ENCODE measurements around the gene RILP. TPM values are rescaled to one million over a fixed set of nuclear protein-coding genes. Genes with fewer than 3 reads are reported as not detected.

The RILP gene
- total RNA-seq, 1 donor from 2014 or later: 7.4 TPM

DNA sequence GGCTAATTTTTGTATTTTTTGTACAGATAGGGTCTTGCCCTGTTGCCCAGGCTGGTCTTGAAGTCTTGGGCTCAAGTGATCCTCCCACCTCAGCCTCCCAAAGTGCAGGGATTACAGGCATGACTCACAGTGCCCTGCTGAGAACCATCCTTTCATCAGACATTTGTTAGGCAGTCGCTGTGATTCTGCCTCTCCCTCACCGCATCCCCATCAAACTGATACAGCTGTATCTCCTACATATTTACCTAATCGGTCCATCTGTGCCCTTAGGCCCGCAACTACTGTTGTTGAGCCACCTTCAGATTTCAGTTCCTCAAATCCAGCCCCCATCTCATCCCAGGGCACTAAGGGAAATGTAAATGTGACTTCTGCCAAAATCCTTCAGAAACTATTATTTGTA, 19.0 kb downstream of the RILP start:
- intact Hi-C loops (cut with micrococcal nuclease): loop anchor here (1.0 to 5.0 kb wide), 2 partner anchors 56 to 373 kb away; no protein-coding TSS in a partner anchor
- Mint-ChIP-seq H3K27me3 (ENCODE audit: insufficient read depth) (peaks cover 37% of the 10 kb centered on the region), H3K4me1 (ENCODE audit: low read depth) (peaks cover 16% of the 10 kb centered on the region), H3K36me3 (ENCODE audit: low read depth) (no peaks in the 10 kb centered on the region), H3K4me3 (peak overlapping the region; percentile 78), H3K27ac (no peak overlapping the region), H3K9me3 (no peaks in the 10 kb centered on the region)
- no peak for DNase-seq (ENCODE audit: low spot score)

DNA sequence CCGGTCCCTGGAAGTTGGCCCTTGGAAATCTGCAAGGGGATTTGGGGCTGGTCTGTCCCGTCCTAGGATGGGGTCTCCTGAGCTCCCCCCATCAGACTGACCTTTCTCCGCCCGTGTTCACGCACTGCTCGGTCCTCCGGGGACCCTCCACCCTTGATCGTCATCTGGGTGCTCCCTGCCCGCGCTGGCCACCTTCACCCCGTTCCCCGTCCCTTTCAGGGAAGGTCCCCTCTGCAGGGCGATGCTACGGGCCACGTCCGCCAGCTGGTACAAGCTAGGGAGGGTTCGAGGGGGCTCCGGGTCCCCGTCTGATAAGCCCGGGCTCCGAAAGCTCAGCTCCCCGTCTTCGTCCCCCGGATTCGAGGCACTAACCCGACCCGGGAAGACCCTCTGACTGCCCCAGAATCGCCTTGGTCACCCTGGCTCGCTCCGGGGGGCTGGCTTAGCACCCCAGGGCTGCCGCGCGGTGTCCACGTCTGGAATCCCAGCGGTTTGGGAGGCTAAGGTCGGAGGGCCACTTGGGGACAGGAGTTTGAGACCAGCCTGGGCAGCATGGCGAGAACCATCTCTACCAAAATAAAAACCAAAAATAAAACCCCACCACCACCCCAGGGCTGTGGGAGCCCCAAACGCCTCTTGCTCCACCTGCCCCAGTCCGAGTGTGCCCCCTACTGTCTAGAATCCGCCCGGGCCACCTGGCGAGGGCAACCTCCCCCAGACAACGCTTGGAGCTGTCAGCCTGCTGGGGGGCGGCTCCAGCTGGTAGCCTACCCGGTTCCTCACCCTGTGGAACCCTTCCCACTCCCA, 20.0 kb downstream of the RILP start:
- Mint-ChIP-seq H3K4me1 (ENCODE audit: low read depth) (peaks cover 16% of the 10 kb centered on the region), H3K27ac (peak overlapping the region; percentile 86), H3K4me3 (peak overlapping the region; percentile 78)

DNA sequence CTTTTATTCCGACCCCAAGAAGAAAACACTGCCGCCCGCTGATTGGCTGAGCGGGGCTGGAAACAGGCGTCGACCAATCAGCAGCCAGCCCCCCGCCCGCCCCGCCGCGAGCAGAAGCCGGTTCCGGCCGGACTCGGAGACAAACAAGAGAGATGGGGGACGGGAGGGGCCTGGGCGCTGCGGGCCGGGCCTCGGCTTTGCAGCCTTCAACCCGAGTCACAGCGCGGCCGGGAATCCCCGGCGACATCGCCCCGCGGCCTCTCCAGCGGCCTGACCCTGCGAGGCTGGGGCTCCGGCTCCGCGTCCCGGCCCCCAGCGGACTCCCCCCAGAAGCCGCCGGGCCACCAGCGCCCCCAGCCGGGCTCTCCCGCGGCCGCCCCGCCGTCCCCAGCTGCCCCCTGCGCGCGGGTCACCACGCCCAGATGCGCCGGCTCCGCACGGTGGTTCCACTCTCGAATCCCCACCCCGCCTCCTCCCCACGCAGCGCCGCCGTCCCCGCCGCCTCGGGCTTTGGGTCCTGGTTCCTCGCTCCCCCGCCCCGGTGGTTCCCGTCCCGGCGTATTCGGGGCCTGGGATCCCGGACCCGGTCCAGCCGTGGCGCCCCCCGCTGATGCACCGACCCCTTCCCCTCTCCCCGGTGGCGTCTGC, 20.7 kb downstream of the RILP start:
- H3K4me3 Mint-ChIP-seq: peak overlapping the region; percentile 90
- peak; percentile 80 for DNase-seq (ENCODE audit: low spot score)
- H3K36me3 Mint-ChIP-seq (ENCODE audit: low read depth): no peaks in the 10 kb centered on the region
- no peaks in the 10 kb centered on the region for H3K9me3 Mint-ChIP-seq
- peaks cover 38% of the 10 kb centered on the region for H3K27me3 Mint-ChIP-seq (ENCODE audit: insufficient read depth)
- intact Hi-C loops (cut with micrococcal nuclease): loop anchor here (1.0 to 5.0 kb wide), 5 partner anchors 20 to 262 kb away; partner anchors contain the start of genes PITPNA and RILP
- peaks cover 16% of the 10 kb centered on the region for H3K4me1 Mint-ChIP-seq (ENCODE audit: low read depth)
- peak overlapping the region; percentile 90 for H3K27ac Mint-ChIP-seq

More for the DNA sequence above, 20.0 kb downstream of the RILP start:
- Mint-ChIP-seq H3K27me3 (ENCODE audit: insufficient read depth) (peaks cover 38% of the 10 kb centered on the region), H3K36me3 (ENCODE audit: low read depth) (no peaks in the 10 kb centered on the region), H3K9me3 (no peaks in the 10 kb centered on the region)
- peak; percentile 62 for DNase-seq (ENCODE audit: low spot score)
- intact Hi-C loops (cut with micrococcal nuclease): loop anchor here (1.0 to 5.0 kb wide), 3 partner anchors 55 to 372 kb away; no protein-coding TSS in a partner anchor

DNA sequence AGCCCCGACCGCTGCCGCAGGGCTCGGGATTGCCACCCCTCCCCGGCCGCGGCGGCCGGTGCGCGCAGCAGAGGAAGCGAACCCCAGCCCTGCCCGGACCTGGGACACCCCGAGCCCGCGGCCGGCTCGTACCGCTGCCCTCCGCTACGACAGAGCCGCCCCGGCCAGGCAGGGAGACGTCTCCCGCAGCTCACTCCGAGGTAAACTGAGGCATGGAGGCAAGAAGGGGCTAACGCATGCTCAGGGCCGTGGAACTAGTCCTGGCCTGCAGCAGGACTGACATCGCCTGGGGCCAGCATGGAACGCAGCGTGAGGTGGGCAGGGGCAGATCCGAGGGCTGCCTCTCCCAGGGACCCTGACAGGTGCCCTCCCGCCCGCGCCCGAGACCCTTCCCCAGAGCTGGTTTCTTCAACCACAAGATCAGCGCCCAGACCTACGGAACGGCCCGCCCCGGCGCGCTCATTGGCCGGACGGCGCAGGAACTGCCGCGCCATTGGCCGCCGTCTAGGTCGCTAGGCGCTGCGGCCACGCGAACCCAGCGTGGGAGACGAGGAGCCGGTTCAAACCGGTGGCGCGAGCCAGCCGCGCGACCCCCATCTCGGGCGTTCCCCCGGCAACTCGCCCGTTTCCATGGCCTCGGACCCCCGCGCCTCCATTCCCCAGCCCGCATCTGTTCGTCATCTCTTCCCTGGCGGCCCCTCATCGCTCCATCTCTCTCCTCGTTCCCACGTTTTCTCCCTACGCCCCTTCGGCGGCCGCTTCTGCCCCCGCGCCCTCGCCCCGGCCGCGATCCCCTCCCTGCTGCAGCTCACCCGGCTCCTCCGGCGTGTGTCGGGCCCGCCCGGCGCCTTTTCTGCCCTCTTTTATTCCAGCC, 21.4 kb downstream of the RILP start, which contains the start of gene SLC43A2:
TSS of gene SLC43A2 (minus strand) at position 853 of the 874 bp plus-strand sequence. CDS start 960 bp downstream, outside the sequence.
- H3K27ac Mint-ChIP-seq: peak within 1 kb of the TSS; percentile 90
- H3K9me3 Mint-ChIP-seq: no peaks in the 10 kb centered on the region
- peaks cover 36% of the 10 kb centered on the region for H3K27me3 Mint-ChIP-seq (ENCODE audit: insufficient read depth)
- DNase-seq (ENCODE audit: low spot score): peak; percentile 75
- H3K36me3 Mint-ChIP-seq (ENCODE audit: low read depth): no peaks in the 10 kb centered on the region
- intact Hi-C loops (cut with micrococcal nuclease): loop anchor here (1.0 to 5.0 kb wide), 5 partner anchors 21 to 261 kb away; partner anchors contain the start of genes PITPNA and RILP
- peak within 1 kb of the TSS; percentile 90 for H3K4me3 Mint-ChIP-seq
- H3K4me1 Mint-ChIP-seq (ENCODE audit: low read depth): peaks cover 16% of the 10 kb centered on the region

DNA sequence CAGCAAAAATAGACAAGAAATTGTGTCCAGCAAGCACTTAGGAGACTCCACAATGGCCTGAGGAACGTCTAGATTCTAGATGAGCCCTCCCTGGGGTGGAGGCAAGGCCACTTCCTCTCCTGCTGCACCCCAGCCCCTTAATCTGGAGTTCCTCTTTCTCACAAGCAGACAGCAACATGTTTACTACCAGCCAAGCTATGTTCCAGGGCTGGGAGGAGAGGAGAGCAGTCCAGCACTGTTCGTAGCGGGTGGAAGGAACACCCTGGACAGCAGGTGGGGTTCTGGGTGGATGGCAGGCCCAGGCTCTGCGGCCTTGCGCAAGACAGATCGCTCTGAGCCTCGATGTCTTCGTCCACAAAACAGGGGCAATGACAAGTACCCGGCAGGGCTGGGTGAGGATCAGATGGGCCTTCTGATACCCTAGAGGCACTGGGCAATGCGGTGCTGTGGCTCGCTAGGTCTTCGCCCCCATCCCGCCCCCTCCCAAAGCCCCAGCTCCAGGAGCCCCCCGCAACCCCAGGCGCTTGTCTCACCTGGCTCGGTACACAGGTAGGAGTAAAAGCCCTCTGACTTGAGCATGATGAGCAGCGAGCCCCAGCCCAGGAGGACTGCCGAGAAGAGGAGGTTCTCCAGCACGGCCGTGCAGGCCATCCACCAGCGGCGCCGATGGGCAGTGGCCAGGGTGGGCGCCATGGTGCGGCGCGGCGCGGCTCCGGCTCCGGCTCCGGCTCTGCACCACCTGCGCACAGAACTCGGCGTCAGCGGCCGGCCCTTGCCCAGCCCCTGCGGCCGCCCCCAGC, 22.3 kb downstream of the RILP start:
- Mint-ChIP-seq H3K36me3 (ENCODE audit: low read depth) (no peaks in the 10 kb centered on the region), H3K9me3 (no peaks in the 10 kb centered on the region), H3K4me1 (ENCODE audit: low read depth) (peaks cover 16% of the 10 kb centered on the region), H3K27me3 (ENCODE audit: insufficient read depth) (peaks cover 36% of the 10 kb centered on the region), H3K27ac (no peak overlapping the region), H3K4me3 (peak overlapping the region; percentile 61)
- intact Hi-C loops (cut with micrococcal nuclease): loop anchor here (5.0 kb wide), 1 partner anchor 260 kb away; no protein-coding TSS in a partner anchor
- DNase-seq (ENCODE audit: low spot score): no peak

DNA sequence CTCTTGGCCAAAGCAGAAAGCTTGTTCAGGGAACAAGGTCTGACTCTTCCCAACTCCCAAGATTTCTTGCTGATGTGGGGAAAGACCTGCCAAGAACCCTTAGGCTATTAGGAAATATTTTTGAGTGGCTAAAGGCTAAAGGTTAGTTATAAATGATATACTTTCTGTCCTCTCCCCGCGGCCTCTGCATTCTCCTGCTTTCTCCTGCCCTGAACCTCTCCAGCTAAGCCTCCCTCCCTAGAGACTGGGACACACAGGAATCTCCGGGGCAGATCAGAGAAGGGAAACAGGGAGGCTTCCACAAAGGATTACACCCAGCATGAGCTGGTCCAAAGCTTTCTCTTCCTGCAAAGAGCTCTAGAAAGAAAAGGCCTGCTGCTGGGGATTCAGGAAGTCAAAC, 23.3 kb downstream of the RILP start:
- Mint-ChIP-seq H3K4me3 (peak overlapping the region; percentile 61), H3K4me1 (ENCODE audit: low read depth) (peaks cover 16% of the 10 kb centered on the region)
- intact Hi-C loops (cut with micrococcal nuclease): loop anchor here (5.0 kb wide), 1 partner anchor 259 kb away; no protein-coding TSS in a partner anchor

DNA sequence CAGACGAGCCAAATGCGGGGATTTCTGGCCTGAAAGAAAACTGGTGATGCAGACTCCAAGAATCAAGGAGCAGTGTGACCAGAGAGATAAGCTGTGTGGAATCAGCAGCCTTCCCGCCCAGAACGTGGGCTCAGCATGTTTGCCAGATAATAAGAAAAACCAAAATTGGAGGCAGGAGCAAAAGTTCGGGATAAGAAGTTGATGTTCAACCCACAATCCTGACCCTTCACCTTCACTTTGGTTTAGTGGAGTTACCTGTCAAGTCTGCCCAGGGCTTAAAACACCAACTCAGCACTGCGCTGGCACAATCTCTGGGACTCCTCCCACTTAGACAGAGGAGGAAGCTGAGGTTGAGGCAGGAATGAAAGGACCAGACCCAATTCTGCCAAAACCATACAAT, 24.1 kb downstream of the RILP start:
- intact Hi-C loops (cut with micrococcal nuclease): loop anchor here (5.0 kb wide), 1 partner anchor 258 kb away; no protein-coding TSS in a partner anchor
- Mint-ChIP-seq H3K4me1 (ENCODE audit: low read depth) (peaks cover 16% of the 10 kb centered on the region), H3K9me3 (no peaks in the 10 kb centered on the region), H3K27me3 (ENCODE audit: insufficient read depth) (peaks cover 24% of the 10 kb centered on the region), H3K36me3 (ENCODE audit: low read depth) (no peaks in the 10 kb centered on the region), H3K4me3 (no peak overlapping the region), H3K27ac (peak overlapping the region; percentile 16)
- no peak for DNase-seq (ENCODE audit: low spot score)

More for the DNA sequence above, 23.3 kb downstream of the RILP start:
- Mint-ChIP-seq H3K36me3 (ENCODE audit: low read depth) (no peaks in the 10 kb centered on the region), H3K27me3 (ENCODE audit: insufficient read depth) (peaks cover 29% of the 10 kb centered on the region), H3K27ac (no peak overlapping the region), H3K9me3 (no peaks in the 10 kb centered on the region)
- no peak for DNase-seq (ENCODE audit: low spot score)

DNA sequence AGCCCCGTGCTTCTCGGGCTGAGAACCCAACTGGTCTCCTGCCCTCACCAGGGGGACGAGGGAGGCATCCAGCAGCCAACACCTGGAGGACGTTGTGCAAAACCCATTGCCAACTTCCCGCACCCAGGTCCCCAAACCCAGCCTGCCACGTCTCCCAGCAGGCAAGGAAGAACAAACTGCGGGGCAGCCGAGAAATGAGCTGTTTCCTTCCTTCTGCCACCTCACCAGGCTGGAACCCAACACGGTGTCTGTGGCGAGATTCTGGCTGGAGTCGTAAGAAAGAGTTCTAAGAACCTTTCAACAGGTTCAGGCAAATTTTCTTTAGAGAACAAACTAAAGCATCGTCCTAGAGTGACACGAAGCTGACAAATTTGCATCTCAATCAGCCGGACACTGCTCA, 24.6 kb downstream of the RILP start:
- H3K4me1 Mint-ChIP-seq (ENCODE audit: low read depth): peaks cover 12% of the 10 kb centered on the region
- no peaks in the 10 kb centered on the region for H3K36me3 Mint-ChIP-seq (ENCODE audit: low read depth)
- peaks cover 20% of the 10 kb centered on the region for H3K27me3 Mint-ChIP-seq (ENCODE audit: insufficient read depth)
- H3K27ac Mint-ChIP-seq: no peak overlapping the region
- intact Hi-C loops (cut with micrococcal nuclease): loop anchor here (5.0 kb wide), 1 partner anchor 258 kb away; no protein-coding TSS in a partner anchor
- H3K9me3 Mint-ChIP-seq: no peaks in the 10 kb centered on the region
- H3K4me3 Mint-ChIP-seq: no peak overlapping the region
- no peak for DNase-seq (ENCODE audit: low spot score)

DNA sequence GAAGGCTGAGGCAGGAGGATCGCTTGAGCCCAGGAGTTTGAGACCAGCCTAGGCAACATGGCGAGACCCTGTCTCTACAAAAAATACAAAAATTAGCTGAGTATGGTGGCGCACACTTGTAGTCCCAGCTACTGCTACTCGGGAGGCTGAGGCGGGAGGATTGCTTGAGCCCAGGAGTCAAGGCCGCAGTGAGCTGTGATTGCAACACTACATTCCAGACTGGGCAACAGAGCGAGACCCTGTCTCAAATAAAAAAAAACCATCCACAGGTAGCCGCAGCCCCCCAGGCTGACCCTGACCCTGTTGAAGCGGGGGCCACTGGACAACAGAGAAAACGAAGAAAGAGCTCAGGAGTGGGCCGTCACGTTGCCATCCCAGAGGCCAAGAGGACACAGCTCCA, 25.0 kb downstream of the RILP start:
- intact Hi-C loops (cut with micrococcal nuclease): loop anchor here (5.0 kb wide), 1 partner anchor 257 kb away; no protein-coding TSS in a partner anchor
- Mint-ChIP-seq H3K27me3 (ENCODE audit: insufficient read depth) (peaks cover 18% of the 10 kb centered on the region), H3K36me3 (ENCODE audit: low read depth) (no peaks in the 10 kb centered on the region), H3K4me3 (no peak overlapping the region), H3K4me1 (ENCODE audit: low read depth) (peaks cover 9% of the 10 kb centered on the region), H3K27ac (no peak overlapping the region), H3K9me3 (no peaks in the 10 kb centered on the region)
- DNase-seq (ENCODE audit: low spot score): no peak

DNA sequence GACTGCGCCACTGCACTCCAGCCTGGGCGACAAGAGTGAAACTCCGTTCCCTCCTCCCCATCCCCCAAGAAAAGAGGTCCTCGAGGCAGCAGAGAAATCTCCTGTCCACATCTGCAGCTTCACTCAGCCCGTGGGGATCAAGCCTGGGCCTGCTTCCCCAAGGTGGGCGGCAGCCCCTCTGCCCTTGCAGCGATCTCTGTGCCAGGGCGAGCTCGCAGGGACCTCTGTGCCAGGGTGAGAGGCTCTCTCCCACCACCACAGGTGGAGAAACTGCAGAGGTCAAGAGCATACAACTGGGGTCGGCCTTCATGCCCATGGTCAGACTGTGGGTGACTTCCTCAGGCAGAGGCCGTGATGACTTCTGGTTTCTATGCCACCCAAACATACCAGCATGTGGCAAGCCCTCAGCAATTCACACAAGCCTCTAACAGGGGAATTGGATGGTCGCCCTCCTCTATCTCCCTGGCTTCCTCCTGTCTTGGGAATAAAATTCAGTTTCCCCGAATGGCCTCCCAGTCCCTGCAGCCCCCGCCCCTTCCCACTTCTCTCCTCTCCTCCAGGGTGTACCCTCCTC, 26.5 kb downstream of the RILP start:
- Mint-ChIP-seq H3K4me1 (ENCODE audit: low read depth) (peaks cover 9% of the 10 kb centered on the region), H3K9me3 (no peaks in the 10 kb centered on the region), H3K4me3 (no peak overlapping the region), H3K36me3 (ENCODE audit: low read depth) (no peaks in the 10 kb centered on the region), H3K27ac (no peak overlapping the region), H3K27me3 (ENCODE audit: insufficient read depth) (peaks cover 18% of the 10 kb centered on the region)
- intact Hi-C loops (cut with micrococcal nuclease): no loop called here
- no peak for DNase-seq (ENCODE audit: low spot score)

DNA sequence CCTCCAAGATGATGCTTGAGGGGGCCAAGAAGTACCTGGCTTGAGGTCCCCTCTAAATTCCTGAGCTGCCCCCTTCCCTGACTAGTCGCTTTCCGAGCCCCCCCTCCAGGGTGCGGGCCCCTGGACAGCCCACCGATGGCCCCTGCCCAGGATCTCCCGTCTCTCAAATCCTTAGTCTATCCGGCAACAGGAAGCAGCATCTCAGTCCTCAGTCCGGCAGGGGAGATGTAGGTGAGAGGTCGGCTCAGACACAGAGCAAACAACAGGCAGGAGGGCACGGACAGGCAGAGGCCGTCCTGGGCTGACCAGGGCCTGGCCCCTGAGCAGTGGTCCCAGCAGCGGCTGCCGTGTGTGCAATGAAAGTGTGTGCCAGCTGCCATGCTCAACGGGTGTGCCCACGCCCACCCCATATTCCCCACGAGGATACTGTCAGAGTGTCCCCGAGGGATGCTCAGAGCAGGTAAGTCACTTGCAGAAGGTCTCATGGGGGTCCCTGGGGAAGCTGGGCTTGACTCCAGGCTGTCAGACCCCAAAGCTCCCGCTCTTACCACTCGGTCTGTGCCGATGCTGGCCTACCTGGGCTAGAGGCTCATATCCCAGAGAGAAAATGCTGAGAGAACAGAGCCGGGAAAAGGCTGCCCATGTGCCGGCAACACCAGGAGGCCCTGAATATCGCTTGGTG, 28.3 kb downstream of the RILP start:
- Mint-ChIP-seq H3K4me3 (no peak overlapping the region), H3K36me3 (ENCODE audit: low read depth) (no peaks in the 10 kb centered on the region), H3K27me3 (ENCODE audit: insufficient read depth) (peaks cover 7% of the 10 kb centered on the region), H3K9me3 (no peaks in the 10 kb centered on the region), H3K27ac (no peak overlapping the region), H3K4me1 (ENCODE audit: low read depth) (no peaks in the 10 kb centered on the region)
- DNase-seq (ENCODE audit: low spot score): no peak
- intact Hi-C loops (cut with micrococcal nuclease): no loop called here

All from activated T-helper 1 cell treated with anti-CD3 and anti-CD28 coated beads, Interleukin-12 subunit alpha, Interleukin-12 subunit beta, Interleukin-2, Interleukin-4 antibody, amounts not matched to agents 30 ng/mL and 10 ng/mL and 1 ng/mL, durations not matched to agents 14 hours and 24 hours and 36 hours (primary cell).